ENCODE results near the gene RALGPS1. TPM values are rescaled to one million over a fixed set of nuclear protein-coding genes. Genes with fewer than 3 reads are reported as not detected.

The RALGPS1 gene
- total and polyA plus RNA-seq, 7 donors, result 3.9 to 7.7 (median 5.4) TPM

DNA sequence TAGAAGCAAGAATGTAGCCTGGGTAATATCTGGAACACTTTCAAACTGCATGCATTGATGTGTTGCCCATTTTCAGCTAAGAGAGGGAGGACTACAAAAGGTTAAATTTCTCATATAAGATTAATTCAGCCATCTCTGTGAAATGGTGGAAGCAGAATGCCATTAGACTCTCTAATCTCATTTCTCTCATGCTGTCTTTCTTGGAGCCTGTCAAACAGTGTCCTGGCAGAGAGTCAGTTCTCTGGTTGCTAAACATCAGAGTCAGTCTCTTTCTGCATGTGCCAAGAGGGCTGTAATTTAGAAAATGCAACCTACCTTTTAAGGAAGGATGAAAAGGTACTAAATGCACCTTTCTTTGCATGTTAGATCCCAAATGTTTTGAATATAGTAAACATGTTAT is 349.1 kb downstream of the RALGPS1 start:
- no peak for DNase-seq
- Histone ChIP-seq H3K4me1 (peaks cover 4% of the 10 kb centered on the region), H3K9me3 (no peaks in the 10 kb centered on the region), H3K4me3 (no peak overlapping the region), H3K27ac (no peak overlapping the region), H3K27me3 (ENCODE audit: insufficient read depth in 3 of 3, low read length in 2 of 3) (no peaks in the 10 kb centered on the region), H3K36me3 (ENCODE audit: insufficient read depth in 1 of 2, low read depth in 1 of 2) (no peaks in the 10 kb centered on the region)
- intact Hi-C loops (cut with DNase I), result no loop called here
- ATAC-seq, result peak in 2 of 4 donors; percentile 44 to 49
- TF ChIP-seq, protein P1, sequence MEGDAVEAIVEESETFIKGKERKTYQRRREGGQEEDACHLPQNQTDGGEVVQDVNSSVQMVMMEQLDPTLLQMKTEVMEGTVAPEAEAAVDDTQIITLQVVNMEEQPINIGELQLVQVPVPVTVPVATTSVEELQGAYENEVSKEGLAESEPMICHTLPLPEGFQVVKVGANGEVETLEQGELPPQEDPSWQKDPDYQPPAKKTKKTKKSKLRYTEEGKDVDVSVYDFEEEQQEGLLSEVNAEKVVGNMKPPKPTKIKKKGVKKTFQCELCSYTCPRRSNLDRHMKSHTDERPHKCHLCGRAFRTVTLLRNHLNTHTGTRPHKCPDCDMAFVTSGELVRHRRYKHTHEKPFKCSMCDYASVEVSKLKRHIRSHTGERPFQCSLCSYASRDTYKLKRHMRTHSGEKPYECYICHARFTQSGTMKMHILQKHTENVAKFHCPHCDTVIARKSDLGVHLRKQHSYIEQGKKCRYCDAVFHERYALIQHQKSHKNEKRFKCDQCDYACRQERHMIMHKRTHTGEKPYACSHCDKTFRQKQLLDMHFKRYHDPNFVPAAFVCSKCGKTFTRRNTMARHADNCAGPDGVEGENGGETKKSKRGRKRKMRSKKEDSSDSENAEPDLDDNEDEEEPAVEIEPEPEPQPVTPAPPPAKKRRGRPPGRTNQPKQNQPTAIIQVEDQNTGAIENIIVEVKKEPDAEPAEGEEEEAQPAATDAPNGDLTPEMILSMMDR (IDR thresholded peaks at IDR 0.05), result no peak

DNA sequence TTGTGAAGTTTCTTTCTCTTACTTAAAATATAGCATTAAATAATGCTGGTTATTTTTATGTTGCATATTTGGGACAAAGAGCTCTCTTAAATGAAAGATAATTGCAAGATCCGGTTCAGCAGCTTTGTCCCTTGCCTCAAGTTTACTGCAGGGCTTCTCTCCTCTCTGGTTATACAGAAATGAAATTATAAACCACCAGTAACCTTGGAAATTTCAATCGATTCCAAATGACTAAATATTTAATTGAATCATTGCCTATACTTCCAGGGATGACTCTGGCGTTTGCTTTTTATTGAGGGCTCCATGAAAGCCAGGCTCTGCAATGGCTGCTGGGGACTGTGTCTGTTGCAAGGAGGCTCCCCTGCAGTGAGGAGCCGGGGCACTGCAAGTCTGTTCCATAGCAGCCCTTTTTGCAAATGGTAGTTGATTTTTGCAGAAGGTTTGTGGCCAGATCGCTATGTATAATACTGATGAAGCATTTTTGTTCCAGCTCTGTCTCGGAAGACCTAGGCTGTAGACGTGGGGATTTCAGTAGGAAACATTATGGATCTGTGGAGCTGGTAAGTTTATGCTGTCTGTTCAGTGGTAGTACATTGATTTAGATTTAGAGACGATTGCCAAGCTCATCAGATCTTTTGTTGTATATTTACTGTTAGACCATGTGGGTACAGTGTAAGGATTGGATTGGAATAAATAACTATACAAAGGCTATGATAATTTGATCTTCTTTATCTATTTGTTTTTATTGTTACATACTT is 350.1 kb downstream of the RALGPS1 start, which contains the start of gene GARNL3:
TSS of gene GARNL3 (plus strand) at position 313 of the 758 bp plus-strand sequence. CDS start at position 417, 104 bp downstream.
- no peak within 1 kb of the TSS for H3K4me3 ChIP-seq
- TF ChIP-seq, protein P1 (IDR thresholded peaks at IDR 0.05), result no peak
- ATAC-seq (no peak), DNase-seq (no peak)
- H3K27me3 ChIP-seq (ENCODE audit: insufficient read depth in 3 of 3, low read length in 2 of 3), result no peaks in the 10 kb centered on the region
- H3K9me3 ChIP-seq, result no peaks in the 10 kb centered on the region
- H3K27ac ChIP-seq, result no peak within 1 kb of the TSS
- no peaks in the 10 kb centered on the region for H3K36me3 ChIP-seq (ENCODE audit: insufficient read depth in 1 of 2, low read depth in 1 of 2)
- WGBS, 3 donors, result 71 to 79% (median 75%) methylated on average over 8 of the region's 8 CpGs
- peaks cover 4% of the 10 kb centered on the region for H3K4me1 ChIP-seq
- intact Hi-C loops (cut with DNase I), result no loop called here

DNA sequence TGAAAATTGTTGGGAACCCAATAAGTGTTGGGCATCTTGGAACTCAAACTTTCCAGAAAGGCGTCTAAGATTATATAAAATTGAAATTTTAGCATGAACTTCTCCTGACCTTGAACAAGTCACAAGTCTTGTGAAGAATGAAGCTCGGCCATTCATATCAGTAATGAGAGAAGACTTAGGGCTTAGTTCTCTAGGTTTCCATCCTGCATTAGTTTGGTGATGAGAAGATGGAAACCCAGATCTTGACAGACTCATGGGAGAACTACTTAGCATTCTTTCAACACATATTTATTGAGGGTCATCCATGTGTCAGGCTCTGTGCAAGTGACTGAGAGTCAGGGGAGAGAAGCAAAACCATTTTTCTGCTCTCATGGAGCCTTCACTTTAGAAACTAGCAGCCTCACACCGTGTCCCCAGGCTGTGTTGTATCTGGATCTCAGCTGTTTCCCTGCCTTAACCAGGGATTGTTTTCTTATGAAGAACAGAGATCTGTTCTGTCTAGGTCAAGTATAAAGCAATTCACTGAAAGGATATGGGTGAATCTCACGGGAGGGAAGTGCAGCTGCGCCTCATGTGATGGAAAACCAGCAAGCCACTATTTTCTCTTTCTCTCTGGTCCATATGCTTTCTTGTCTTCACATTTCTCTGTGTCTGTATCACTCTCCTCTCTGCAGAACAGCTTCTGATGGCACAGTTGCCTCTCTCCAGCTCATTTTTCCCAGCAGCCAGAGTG is 353.4 kb downstream of the RALGPS1 start:
- Histone ChIP-seq H3K27ac (no peak overlapping the region), H3K36me3 (ENCODE audit: insufficient read depth in 1 of 2, low read depth in 1 of 2) (no peaks in the 10 kb centered on the region), H3K4me1 (no peaks in the 10 kb centered on the region), H3K27me3 (ENCODE audit: insufficient read depth in 3 of 3, low read length in 2 of 3) (no peaks in the 10 kb centered on the region), H3K4me3 (no peak overlapping the region), H3K9me3 (no peaks in the 10 kb centered on the region)
- ATAC-seq (no peak), DNase-seq (no peak)
- WGBS, 3 donors, result 61 to 65% (median 62%) methylated on average over 5 of the region's 5 CpGs
- TF ChIP-seq, protein P1 (IDR thresholded peaks at IDR 0.05), result no peak
- intact Hi-C loops (cut with DNase I), result no loop called here

DNA sequence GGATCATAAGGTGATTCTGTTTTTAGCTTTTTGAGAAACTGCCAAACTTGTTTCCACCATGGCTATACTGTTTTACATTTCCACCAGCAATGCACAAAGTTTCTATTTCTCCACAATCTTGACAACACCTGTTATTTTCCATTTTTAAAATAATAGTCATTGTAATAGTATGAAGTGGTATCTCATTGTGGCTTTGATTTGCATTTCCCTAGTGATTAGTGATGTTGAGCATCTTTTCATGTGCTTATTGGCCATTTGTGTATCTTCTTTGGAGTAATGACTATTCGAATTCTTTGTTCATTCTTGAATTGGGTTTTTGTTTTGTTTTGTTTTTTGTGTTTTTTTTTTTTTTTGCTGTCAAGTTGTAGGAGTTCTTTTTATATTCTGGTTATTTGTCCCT is 354.9 kb downstream of the RALGPS1 start:
- DNase-seq (no peak), ATAC-seq (no peak)
- Histone ChIP-seq H3K9me3 (no peaks in the 10 kb centered on the region), H3K27ac (no peak overlapping the region), H3K27me3 (ENCODE audit: insufficient read depth in 3 of 3, low read length in 2 of 3) (no peaks in the 10 kb centered on the region), H3K4me1 (no peaks in the 10 kb centered on the region), H3K36me3 (ENCODE audit: insufficient read depth in 1 of 2, low read depth in 1 of 2) (no peaks in the 10 kb centered on the region), H3K4me3 (no peak overlapping the region)
- intact Hi-C loops (cut with DNase I), result no loop called here
- TF ChIP-seq, protein P1 (IDR thresholded peaks at IDR 0.05), result no peak
- 89 to 97% (median 94%) methylated on average over 1 of the region's 1 CpG for WGBS, 3 donors

Other genes starting within 250 kb of the RALGPS1 start
- 10 to 100 TPM; 26.5 to 98.3 (median 76.6) TPM for gene ZBTB43, start 109.7 kb upstream of the RALGPS1 start, total RNA-seq
- gene ZBTB43, start 109.7 kb upstream of the RALGPS1 start, polyA plus RNA-seq, result 10 to 100 TPM; 19.5 to 48.2 (median 30.5) TPM
- gene ZBTB34, start 54.1 kb upstream of the RALGPS1 start, total RNA-seq, result 1 to 10 TPM; 4.4 to 7.3 (median 5.5) TPM
- 1 to 10 TPM; 2.0 to 5.0 (median 2.1) TPM for gene ZBTB34, start 54.1 kb upstream of the RALGPS1 start, polyA plus RNA-seq
- gene ANGPTL2, start 207.9 kb downstream of the RALGPS1 start, total RNA-seq, result 100 to 1,000 TPM in 1 of 4 donors, 10 to 100 TPM in 3; 12.6 to 208 (median 19.0) TPM
- gene ANGPTL2, start 207.9 kb downstream of the RALGPS1 start, polyA plus RNA-seq, result 10 to 100 TPM in 2 of 3 donors, 1 to 10 TPM in 1; 8.9 to 22.3 (median 11.2) TPM